Esophagus squamous epithelium (tissue), 4 donors: ENCODE measurements around the gene EEPD1.

ENCODE experiments used
- CTCF ChIP-seq, 6 experiments: fragments of 450-650 bp in 4 of 6; fragments of 200-600 bp in 2 of 6; sonication (generic) in 2 of 6; IDR thresholded peaks; one replicate each; pipeline ENCODE4 v1.5.1; 2016 to 2019; ENCODE audit warnings: antibody characterized with exemption in 6 of 6, mild to moderate bottlenecking in 4 of 6, moderate library complexity in 4 of 6
- POLR2A ChIP-seq, 4 donors: fragments of 450-650 bp; IDR thresholded peaks; one replicate each; pipeline ENCODE4 v1.6.1; 2017; ENCODE audit warnings: antibody characterized with exemption in 4 of 4, mild to moderate bottlenecking in 4 of 4, moderate library complexity in 3 of 4

GRCh38 chr7:36210291-36210922 is 57.4 kb downstream of the EEPD1 start:
- TF ChIP-seq CTCF (IDR thresholded peaks at IDR 0.05) (no peak), POLR2A (IDR thresholded peaks at IDR 0.05) (no peak)
